Fibroblast of lung (primary cell): ENCODE results near the gene ATG101. TPM values are rescaled to one million over a fixed set of nuclear protein-coding genes. Genes with fewer than 3 reads are reported as not detected.
A peak's percentile ranks its signal among the peaks of the same experiment; 100 is the strongest.

Experiments used
- DNase-seq, 2 donors: peaks; one replicate each; pipeline versions ENCODE4 v3.0.0 to v3.0.0-alpha.2; 2010; ENCODE audit warnings: low read depth in 2 of 2
- H2AFZ ChIP-seq: 2 replicates; pipeline ENCODE4 v1.5.1; 2012; ENCODE audit warnings: low read length, control low read depth, inconsistent platforms
- H3K27ac ChIP-seq: 2 replicates; pipeline ENCODE4 v1.5.1; 2011; ENCODE audit warnings: low read length, control low read depth; ENCODE audit not compliant: insufficient read depth
- H3K27me3 ChIP-seq: 2 replicates; pipeline ENCODE4 v1.5.1; 2011; ENCODE audit warnings: mild to moderate bottlenecking, low read length; ENCODE audit not compliant: control insufficient read depth, insufficient read depth
- H3K36me3 ChIP-seq: 2 replicates; pipeline ENCODE4 v1.5.1; 2011; ENCODE audit warnings: low read length; ENCODE audit not compliant: control insufficient read depth, insufficient read depth
- H3K4me1 ChIP-seq: 2 replicates; pipeline ENCODE4 v1.5.1; 2011; ENCODE audit warnings: low read length; ENCODE audit not compliant: control insufficient read depth, insufficient read depth; ENCODE audit errors: extremely low read depth
- H3K4me2 ChIP-seq: 2 replicates; pipeline ENCODE4 v1.5.1; 2011; ENCODE audit warnings: low read length, control low read depth; ENCODE audit not compliant: insufficient read depth; ENCODE audit errors: extremely low read depth
- H3K4me3 ChIP-seq, 4 experiments: fragments of 200-600 bp in 1 of 4; sonication (generic) in 1 of 4; replicated peaks in 1 of 4; 2 replicates each; pipeline ENCODE4 v1.5.1; 2011 to 2016; ENCODE audit warnings: low read length in 4 of 4, low read depth in 3 of 4, mild to moderate bottlenecking in 3 of 4, control low read depth in 2 of 4, inconsistent platforms in 1 of 4, mixed read lengths in 1 of 4; ENCODE audit not compliant: insufficient read depth in 1 of 4; ENCODE audit errors: control extremely low read depth in 1 of 4
- H3K79me2 ChIP-seq: 2 replicates; pipeline ENCODE4 v1.5.1; 2012; ENCODE audit warnings: mild to moderate bottlenecking, low read length, inconsistent platforms; ENCODE audit not compliant: control insufficient read depth, insufficient read depth
- H3K9ac ChIP-seq: 2 replicates; pipeline ENCODE4 v1.5.1; 2011; ENCODE audit warnings: mild to moderate bottlenecking, low read length, control low read depth; ENCODE audit not compliant: insufficient read depth
- H3K9me3 ChIP-seq: 2 replicates; pipeline ENCODE4 v1.5.1; 2012; ENCODE audit warnings: low read depth, low read length; ENCODE audit not compliant: control insufficient read depth, insufficient read depth
- H4K20me1 ChIP-seq: 2 replicates; pipeline ENCODE4 v1.5.1; 2011; ENCODE audit warnings: low read length; ENCODE audit not compliant: control insufficient read depth, insufficient read depth; ENCODE audit errors: extremely low read depth
- CTCF ChIP-seq, 2 donors: IDR thresholded peaks in 1 of 2; conservative IDR thresholded peaks in 1 of 2; 1 replicate in 1 of 2; 2 replicates in 1 of 2; pipeline ENCODE4 v1.5.1; 2011 to 2012; ENCODE audit warnings: low read length in 2 of 2, control low read depth in 1 of 2, inconsistent platforms in 1 of 2, low read depth in 1 of 2, mild to moderate bottlenecking in 1 of 2
- EZH2 ChIP-seq: IDR thresholded peaks from 2 replicates; pipeline ENCODE4 v1.5.1; 2012; ENCODE audit warnings: low read length, control low read depth, mild to moderate bottlenecking; ENCODE audit errors: missing control alignments
- polyA plus RNA-seq, 2 donors: library from polyadenylated mRNA; depleted of rRNA in 1 of 2; stranded (reverse) in 1 of 2; unstranded in 1 of 2; fragments of >200 nt; gene quantifications; 2 replicates each; pipeline ENCODE4 v1.2.1, GENCODE V29; 2011 to 2012; ENCODE audit warnings: missing spikeins in 1 of 2
- total RNA-seq: library from RNA; depleted of rRNA; stranded (reverse); fragments of >200 nt; gene quantifications from 2 replicates; pipeline ENCODE4 v1.2.1, GENCODE V29; 2014

The ATG101 gene
- total and polyA plus RNA-seq, 2 donors (not counting 1 experiment from before 2014, with no cell fraction given), result 82.9 to 90.3 TPM

DNA sequence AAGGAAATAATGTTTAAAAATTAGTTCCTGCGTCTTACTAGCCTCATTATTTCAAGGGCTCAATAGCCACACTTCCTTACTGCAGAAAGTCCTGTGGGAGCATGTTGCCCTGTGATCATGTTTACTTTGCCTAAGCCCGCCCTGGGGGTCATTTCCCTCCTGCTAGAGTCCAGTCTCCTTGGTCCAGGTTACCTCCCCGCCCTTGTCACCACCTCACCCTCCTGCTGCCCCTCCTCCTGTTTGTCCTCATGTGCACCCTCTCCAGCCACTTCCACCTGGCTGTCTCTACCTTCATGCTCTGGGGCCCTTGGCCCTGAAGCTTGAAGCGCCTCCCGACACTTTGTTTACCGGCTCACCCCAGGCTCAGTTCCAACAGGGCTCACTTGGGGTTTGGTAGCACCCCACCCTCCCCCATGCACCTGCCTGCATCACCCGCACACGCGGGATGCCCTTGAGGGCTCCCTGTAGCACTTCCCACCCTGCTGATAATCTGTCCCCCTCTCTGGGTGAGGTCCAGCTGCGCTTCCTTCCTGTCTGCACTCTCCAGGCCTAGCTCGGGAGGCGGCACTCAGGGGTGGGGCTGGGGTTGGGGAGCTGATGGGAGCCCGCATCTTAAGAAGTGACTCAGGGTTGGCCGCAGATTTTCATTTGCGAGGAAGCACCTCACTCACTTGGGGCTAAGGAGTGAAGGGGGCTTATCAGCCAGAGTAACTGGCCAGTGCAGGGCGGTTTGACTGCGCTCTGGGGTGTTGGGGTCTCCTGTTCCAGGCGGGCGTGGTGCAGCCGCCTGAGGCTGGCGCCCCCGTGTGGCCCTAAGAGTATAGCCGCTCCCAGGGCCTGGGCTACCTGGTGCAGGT is 49.8 kb downstream of the ATG101 start:
- DNase-seq, result peak in 1 of 2 donors; percentile 13
- Histone ChIP-seq H3K4me2 (no peak overlapping the region), H3K9ac (no peak overlapping the region), H3K27me3 (no peaks in the 10 kb centered on the region), H3K27ac (no peak overlapping the region), H2AFZ (no peak overlapping the region), H3K4me1 (peaks cover 3% of the 10 kb centered on the region), H3K79me2 (no peaks in the 10 kb centered on the region), H4K20me1 (no peaks in the 10 kb centered on the region), H3K36me3 (no peaks in the 10 kb centered on the region), H3K9me3 (no peaks in the 10 kb centered on the region), H3K4me3 (no peak overlapping the region)
- peak; percentile 10 to 45 for TF ChIP-seq CTCF (conservative IDR thresholded peaks at IDR 0.05 in 1 of 2, IDR thresholded peaks at IDR 0.05 in 1 of 2; ENCODE audit: low read depth in 1 of 2, low read length in 2 of 2)
- TF ChIP-seq EZH2, result no peak

GRCh38 chr12:52120951-52121823 is 51.4 kb downstream of the ATG101 start:
- H3K27ac ChIP-seq, result no peak overlapping the region
- DNase-seq, result peak in 1 of 2 donors; percentile 46
- peak overlapping the region; percentile 35 for H3K4me2 ChIP-seq
- H3K27me3 ChIP-seq, result peaks cover 7% of the 10 kb centered on the region
- H4K20me1 ChIP-seq, result no peaks in the 10 kb centered on the region
- no peak overlapping the region for H3K4me3 ChIP-seq
- H3K9ac ChIP-seq, result peak overlapping the region; percentile 30
- no peak for TF ChIP-seq CTCF (conservative IDR thresholded peaks at IDR 0.05 in 1 of 2, IDR thresholded peaks at IDR 0.05 in 1 of 2; ENCODE audit: low read depth in 1 of 2, low read length in 2 of 2)
- no peak for TF ChIP-seq EZH2
- H2AFZ ChIP-seq, result no peak overlapping the region
- no peaks in the 10 kb centered on the region for H3K79me2 ChIP-seq
- H3K4me1 ChIP-seq, result peaks cover 3% of the 10 kb centered on the region
- H3K36me3 ChIP-seq, result no peaks in the 10 kb centered on the region
- no peaks in the 10 kb centered on the region for H3K9me3 ChIP-seq
